GM19035 (cell line): ENCODE data around the gene POTED.
"Not testable (repeated sequence)": the region's sequence is repeated elsewhere in the genome, so short reads cannot be mapped to it uniquely, and the experiment has no call there.

Experiments used
- ATAC-seq: cut with Tn5 transposase; IDR thresholded peaks from one replicate; pipeline ENCODE4 v1.9.1; 2021; ENCODE audit not compliant: unreplicated experiment

Gene POTED

DNA sequence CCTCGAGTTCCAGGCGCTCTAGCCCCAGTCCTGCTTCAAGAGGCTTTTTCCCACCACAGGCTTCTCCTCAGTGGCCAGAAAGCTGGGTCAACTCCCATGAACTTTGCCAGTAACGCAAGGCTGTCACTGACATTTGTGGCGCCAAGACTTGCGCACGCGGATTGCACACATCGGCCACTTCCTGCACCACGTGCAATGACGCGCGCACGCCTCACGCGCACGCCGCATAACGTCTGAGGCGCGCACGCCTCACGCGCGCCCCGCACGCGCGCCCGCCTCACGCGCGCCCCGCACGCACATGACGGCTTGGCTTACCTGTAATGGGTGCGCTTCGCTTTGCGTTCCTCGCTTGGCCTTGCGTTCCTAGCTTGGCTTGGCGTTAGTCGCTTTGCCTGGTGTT is at the start of gene POTED:
TSS of gene POTED (plus strand) at position 301 of the 400 bp plus-strand sequence. CDS start 452 bp downstream, outside the sequence.
- not testable (repeated sequence) for ATAC-seq

GRCh38 chr21:13650101-13650500 is 40.5 kb downstream of the POTED start:
- ATAC-seq = not testable (repeated sequence)

DNA sequence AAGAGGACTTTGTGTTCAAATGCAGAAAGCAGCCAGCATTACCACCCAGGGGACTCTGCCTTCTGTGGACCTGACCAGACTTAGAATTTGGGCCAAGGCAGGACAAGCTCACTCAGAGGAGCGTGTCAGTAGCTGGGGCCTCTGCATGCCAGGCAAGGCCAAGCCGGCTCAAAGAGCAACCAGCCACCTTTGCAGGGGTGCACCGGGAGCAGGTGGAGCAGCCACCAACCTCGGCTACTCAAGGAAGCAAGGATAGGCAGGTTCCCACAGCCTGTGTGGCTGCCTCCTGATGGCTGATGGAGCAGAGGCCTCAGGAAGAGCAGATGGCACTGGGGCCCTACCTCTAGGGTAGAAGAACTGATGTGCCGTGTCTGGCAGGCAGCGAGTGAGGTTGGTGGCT is 42.2 kb downstream of the POTED start:
- not testable (repeated sequence) for ATAC-seq
